Hepatocyte (in vitro differentiated cells): Measurements from ENCODE around the gene TFB2M. TPM values are rescaled to one million over a fixed set of nuclear protein-coding genes. Genes with fewer than 3 reads are reported as not detected.

Experiments
- DNase-seq: peaks from one replicate; pipeline ENCODE4 v3.0.0-alpha.2; 2016; ENCODE audit warnings: low spot score
- H2AFZ ChIP-seq: fragments of 200-600 bp; sonication (generic); 2 replicates; pipeline ENCODE4 v1.6.0; 2016; ENCODE audit warnings: antibody characterized with exemption, mild to moderate bottlenecking
- H3K27ac ChIP-seq: fragments of 200-600 bp; sonication (generic); 2 replicates; pipeline ENCODE4 v1.5.1; 2016; ENCODE audit warnings: mild to moderate bottlenecking
- H3K27me3 ChIP-seq: fragments of 200-600 bp; sonication (generic); 2 replicates; pipeline ENCODE4 v1.6.1; 2016
- H3K36me3 ChIP-seq: fragments of 200-600 bp; sonication (generic); replicated peaks from 2 replicates; pipeline ENCODE4 v1.5.1; 2016; ENCODE audit warnings: low read depth; ENCODE audit not compliant: insufficient read depth
- H3K4me1 ChIP-seq: fragments of 200-600 bp; sonication (generic); 2 replicates; pipeline ENCODE4 v1.5.1; 2016; ENCODE audit warnings: mild to moderate bottlenecking, moderate library complexity; ENCODE audit not compliant: insufficient read depth
- H3K4me2 ChIP-seq: fragments of 200-600 bp; sonication (generic); 2 replicates; pipeline ENCODE4 v1.6.0; 2016
- H3K4me3 ChIP-seq: fragments of 200-600 bp; sonication (generic); 2 replicates; pipeline ENCODE4 v1.5.1; 2016; ENCODE audit warnings: mild to moderate bottlenecking
- H3K79me2 ChIP-seq: fragments of 200-600 bp; sonication (generic); 2 replicates; pipeline ENCODE4 v1.6.0; 2017; ENCODE audit warnings: mild to moderate bottlenecking
- H3K9me2 ChIP-seq: fragments of 200-600 bp; sonication (generic); replicated peaks from 2 replicates; pipeline ENCODE4 v1.6.0; 2017; ENCODE audit warnings: mild to moderate bottlenecking; ENCODE audit not compliant: insufficient read depth
- H3K9me3 ChIP-seq: fragments of 200-600 bp; sonication (generic); 2 replicates; pipeline ENCODE4 v1.5.1; 2016; ENCODE audit warnings: low read depth, mild to moderate bottlenecking
- H4K20me1 ChIP-seq: fragments of 200-600 bp; sonication (generic); 2 replicates; pipeline ENCODE4 v1.6.0; 2016; ENCODE audit warnings: mild to moderate bottlenecking; ENCODE audit not compliant: insufficient read depth, poor library complexity, severe bottlenecking
- EZH2 ChIP-seq: fragments of 200-600 bp; sonication (generic); IDR thresholded peaks from 2 replicates; pipeline ENCODE4 v1.6.1; 2016; ENCODE audit warnings: antibody characterized with exemption, mild to moderate bottlenecking, borderline replicate concordance
- EZH2phosphoT487 ChIP-seq: fragments of 200-600 bp; sonication (generic); IDR thresholded peaks from one replicate; pipeline ENCODE4 v1.6.1; 2018; ENCODE audit warnings: antibody characterized with exemption, mild to moderate bottlenecking, low read depth, moderate library complexity; ENCODE audit not compliant: unreplicated experiment, severe bottlenecking
- WGBS: methylation state at CpG from one replicate; pipeline ENCODE4 v1.1.6; 2016; ENCODE audit warnings: low lambda C conversion rate; ENCODE audit errors: missing lambda C conversion rate; 5-methylcytosine and 5-hydroxymethylcytosine counted together
- polyA plus RNA-seq: library from polyadenylated mRNA; unstranded; fragments of >200 nt; fragmentation: Nextera tagmentation; extraction: Ambion mirVana; gene quantifications from 2 replicates; pipeline ENCODE4 v1.2.1, GENCODE V29; 2016
- total RNA-seq: library from RNA; depleted of rRNA; stranded (reverse); fragments of >200 nt; gene quantifications from 2 replicates; pipeline ENCODE4 v1.2.3, GENCODE V29; 2014
- TF ChIP-seq, protein P1 (sequence below): fragments of 200-600 bp; sonication (generic); IDR thresholded peaks from 2 replicates; pipeline ENCODE4 v1.5.1; 2016; ENCODE audit warnings: antibody characterized with exemption, mild to moderate bottlenecking; ENCODE audit not compliant: poor library complexity

Gene TFB2M
- total and polyA plus RNA-seq, 2 experiments from 2014 or later, result 14.2 to 16.3 TPM

DNA sequence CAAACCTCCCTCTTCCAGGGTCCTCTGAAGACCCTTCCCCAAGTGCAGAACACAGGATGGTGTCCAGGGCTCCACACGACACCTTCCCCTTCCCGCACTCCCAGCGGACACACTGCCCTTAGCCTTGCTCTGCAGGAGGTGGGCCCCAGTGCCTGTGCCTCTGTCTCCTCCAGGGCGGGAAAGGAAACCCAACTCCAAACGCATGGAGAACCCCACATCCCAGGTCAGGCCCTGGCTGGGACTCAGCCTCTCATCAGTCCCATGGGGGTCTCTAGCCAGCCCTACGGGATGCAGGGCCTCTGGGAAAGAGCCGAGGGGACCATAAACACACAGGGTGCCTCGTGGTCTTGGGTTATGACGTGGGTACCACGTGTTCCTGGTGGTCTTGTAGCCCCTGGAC lies 53.4 kb downstream of the TFB2M start:
- DNase-seq, result no peak
- Histone ChIP-seq H3K4me1 (no peaks in the 10 kb centered on the region), H3K27ac (no peak overlapping the region), H2AFZ (no peak overlapping the region), H3K27me3 (no peaks in the 10 kb centered on the region), H3K36me3 (no peaks in the 10 kb centered on the region), H3K9me2 (no peaks in the 10 kb centered on the region), H3K9me3 (no peaks in the 10 kb centered on the region), H3K79me2 (no peaks in the 10 kb centered on the region), H4K20me1 (no peaks in the 10 kb centered on the region), H3K4me3 (no peak overlapping the region), H3K4me2 (no peak overlapping the region)
- 89% methylated on average over 10 of the region's 10 CpGs for WGBS
- no peak for TF ChIP-seq EZH2
- TF ChIP-seq, protein P1, sequence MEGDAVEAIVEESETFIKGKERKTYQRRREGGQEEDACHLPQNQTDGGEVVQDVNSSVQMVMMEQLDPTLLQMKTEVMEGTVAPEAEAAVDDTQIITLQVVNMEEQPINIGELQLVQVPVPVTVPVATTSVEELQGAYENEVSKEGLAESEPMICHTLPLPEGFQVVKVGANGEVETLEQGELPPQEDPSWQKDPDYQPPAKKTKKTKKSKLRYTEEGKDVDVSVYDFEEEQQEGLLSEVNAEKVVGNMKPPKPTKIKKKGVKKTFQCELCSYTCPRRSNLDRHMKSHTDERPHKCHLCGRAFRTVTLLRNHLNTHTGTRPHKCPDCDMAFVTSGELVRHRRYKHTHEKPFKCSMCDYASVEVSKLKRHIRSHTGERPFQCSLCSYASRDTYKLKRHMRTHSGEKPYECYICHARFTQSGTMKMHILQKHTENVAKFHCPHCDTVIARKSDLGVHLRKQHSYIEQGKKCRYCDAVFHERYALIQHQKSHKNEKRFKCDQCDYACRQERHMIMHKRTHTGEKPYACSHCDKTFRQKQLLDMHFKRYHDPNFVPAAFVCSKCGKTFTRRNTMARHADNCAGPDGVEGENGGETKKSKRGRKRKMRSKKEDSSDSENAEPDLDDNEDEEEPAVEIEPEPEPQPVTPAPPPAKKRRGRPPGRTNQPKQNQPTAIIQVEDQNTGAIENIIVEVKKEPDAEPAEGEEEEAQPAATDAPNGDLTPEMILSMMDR, result no peak
- TF ChIP-seq EZH2phosphoT487, result no peak

- H2AFZ ChIP-seq, result no peak overlapping the region
- H4K20me1 ChIP-seq, result no peaks in the 10 kb centered on the region
- H3K4me1 ChIP-seq, result no peaks in the 10 kb centered on the region
- no peaks in the 10 kb centered on the region for H3K9me3 ChIP-seq
- H3K4me2 ChIP-seq, result no peak overlapping the region
- no peaks in the 10 kb centered on the region for H3K9me2 ChIP-seq
- no peak overlapping the region for H3K27ac ChIP-seq
- no peaks in the 10 kb centered on the region for H3K79me2 ChIP-seq
- no peak overlapping the region for H3K4me3 ChIP-seq
- H3K36me3 ChIP-seq, result no peaks in the 10 kb centered on the region
- no peaks in the 10 kb centered on the region for H3K27me3 ChIP-seq
- 82% methylated on average over 6 of the region's 7 CpGs for WGBS
- DNase-seq, result no peak
- TF ChIP-seq, protein P1, result no peak
- TF ChIP-seq EZH2phosphoT487, result no peak
- TF ChIP-seq EZH2, result no peak
These were observed 53.8 kb downstream of the TFB2M start for GRCh38 chr1:246512230-246512629.

GRCh38 chr1:246511203-246511602 lies 54.9 kb downstream of the TFB2M start:
- Histone ChIP-seq H3K27ac (no peak overlapping the region), H3K27me3 (no peaks in the 10 kb centered on the region), H3K4me1 (no peaks in the 10 kb centered on the region), H3K9me2 (no peaks in the 10 kb centered on the region), H3K4me3 (no peak overlapping the region), H3K79me2 (peaks cover under 1% of the 10 kb centered on the region), H4K20me1 (no peaks in the 10 kb centered on the region), H3K36me3 (no peaks in the 10 kb centered on the region), H3K9me3 (no peaks in the 10 kb centered on the region), H2AFZ (no peak overlapping the region), H3K4me2 (no peak overlapping the region)
- WGBS, result 100% methylated on average over 6 of the region's 7 CpGs
- DNase-seq, result no peak
- TF ChIP-seq EZH2phosphoT487 (no peak), EZH2 (no peak)
- TF ChIP-seq, protein P1, result no peak
